Right lung (tissue), 5 donors: ENCODE results near the gene HOTAIR. TPM values are rescaled to one million over a fixed set of nuclear protein-coding genes. Genes with fewer than 3 reads are reported as not detected.

Experiments used
- DNase-seq, 2 donors: peaks; one replicate each; pipeline ENCODE4 v3.0.0-alpha.2; 2013
- polyA plus RNA-seq, 5 donors: library from polyadenylated mRNA; unstranded; fragments of 120-200 nt; gene quantifications; one replicate each; pipeline versions ENCODE4 v1.2.1 to v1.2.3, GENCODE V29; 2013; ENCODE audit warnings: inconsistent platforms in 1 of 5, low replicate concordance in 1 of 5; ENCODE audit not compliant: insufficient read length in 5 of 5, insufficient read depth in 1 of 5

The HOTAIR gene
- polyA plus RNA-seq, 5 donors: 0.13 TPM; not detected in 4

GRCh38 chr12:54011665-54012532 lies 37.1 kb upstream of the HOTAIR start:
- DNase-seq: no peak

- DNase-seq: no peak
Measured at GRCh38 chr12:54010972-54011664, 36.4 kb upstream of the HOTAIR start.

GRCh38 chr12:54010053-54010971 lies 35.6 kb upstream of the HOTAIR start:
- no peak for DNase-seq

GRCh38 chr12:54009171-54010052 lies 34.7 kb upstream of the HOTAIR start:
- no peak for DNase-seq

GRCh38 chr12:54008260-54008552 lies 33.5 kb upstream of the HOTAIR start:
- no peak for DNase-seq

- DNase-seq: no peak
Measured at GRCh38 chr12:54007538-54008259, 32.9 kb upstream of the HOTAIR start.

- DNase-seq: no peak
Measured at GRCh38 chr12:54006559-54007220, 31.9 kb upstream of the HOTAIR start.

GRCh38 chr12:54005853-54006558 lies 31.3 kb upstream of the HOTAIR start:
- peak; percentile 80 to 84 for DNase-seq

- DNase-seq: no peak
Measured at GRCh38 chr12:54005531-54005852, 30.7 kb upstream of the HOTAIR start.

GRCh38 chr12:54004841-54005530 lies 30.2 kb upstream of the HOTAIR start:
- DNase-seq: no peak

- no peak for DNase-seq
Measured at GRCh38 chr12:54004063-54004840, 29.5 kb upstream of the HOTAIR start.

GRCh38 chr12:54003625-54004024 lies 28.9 kb upstream of the HOTAIR start:
- DNase-seq: no peak

- DNase-seq: no peak
Measured at GRCh38 chr12:54002915-54003389, 28.2 kb upstream of the HOTAIR start.

GRCh38 chr12:54002278-54002914 lies 27.6 kb upstream of the HOTAIR start:
- DNase-seq: no peak

GRCh38 chr12:54001283-54002187 lies 26.8 kb upstream of the HOTAIR start:
- DNase-seq: no peak
